ENCODE data around the gene KLF12. TPM values are rescaled to one million over a fixed set of nuclear protein-coding genes. Genes with fewer than 3 reads are reported as not detected.
A peak's percentile ranks its signal among the peaks of the same experiment; 100 is the strongest.

Gene KLF12
- total RNA-seq, 1 experiment from 2014 or later = 8.5 TPM

- TF ChIP-seq, protein P1, sequence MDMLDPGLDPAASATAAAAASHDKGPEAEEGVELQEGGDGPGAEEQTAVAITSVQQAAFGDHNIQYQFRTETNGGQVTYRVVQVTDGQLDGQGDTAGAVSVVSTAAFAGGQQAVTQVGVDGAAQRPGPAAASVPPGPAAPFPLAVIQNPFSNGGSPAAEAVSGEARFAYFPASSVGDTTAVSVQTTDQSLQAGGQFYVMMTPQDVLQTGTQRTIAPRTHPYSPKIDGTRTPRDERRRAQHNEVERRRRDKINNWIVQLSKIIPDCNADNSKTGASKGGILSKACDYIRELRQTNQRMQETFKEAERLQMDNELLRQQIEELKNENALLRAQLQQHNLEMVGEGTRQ (CRISPR knock-in tag; IDR thresholded peaks at IDR 0.05) = peak; percentile 92
- TF ChIP-seq, protein P2, sequence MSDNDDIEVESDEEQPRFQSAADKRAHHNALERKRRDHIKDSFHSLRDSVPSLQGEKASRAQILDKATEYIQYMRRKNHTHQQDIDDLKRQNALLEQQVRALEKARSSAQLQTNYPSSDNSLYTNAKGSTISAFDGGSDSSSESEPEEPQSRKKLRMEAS (CRISPR knock-in tag; IDR thresholded peaks at IDR 0.05) = 0 out of 2 replicates have a peak, but pooled peaks have one; percentile 9
- TF ChIP-seq FOXK1 (CRISPR knock-in tag; IDR thresholded peaks at IDR 0.05) (no peak), ETV6 (CRISPR knock-in tag; IDR thresholded peaks at IDR 0.05) (no peak), ZSCAN18 (CRISPR knock-in tag; IDR thresholded peaks at IDR 0.05) (no peak), HMGXB4 (CRISPR knock-in tag; IDR thresholded peaks at IDR 0.05) (no peak), E2F5 (CRISPR knock-in tag; IDR thresholded peaks at IDR 0.05) (no peak), RORB (CRISPR knock-in tag; IDR thresholded peaks at IDR 0.05) (no peak), ZBTB43 (CRISPR knock-in tag; IDR thresholded peaks at IDR 0.05) (peak; percentile 73; the same call in 1 of the 2 replicates), ATF1 (CRISPR knock-in tag; IDR thresholded peaks at IDR 0.05) (no peak), ZNF263 (CRISPR knock-in tag; IDR thresholded peaks at IDR 0.05; ENCODE audit: low read depth) (no peak), CBFB (CRISPR knock-in tag; IDR thresholded peaks at IDR 0.05; ENCODE audit: low read depth) (no peak), GTF2I (CRISPR knock-in tag; conservative IDR thresholded peaks at IDR 0.05) (no peak), ZNF671 (CRISPR knock-in tag; IDR thresholded peaks at IDR 0.05) (no peak), SMAD3 (CRISPR knock-in tag; IDR thresholded peaks at IDR 0.05; ENCODE audit: borderline replicate concordance) (no peak)
Observed at GRCh38 chr13:74133657-74134201, 475 bp downstream of the KLF12 start (continued).

GRCh38 chr13:74132776-74133656 is 1.2 kb downstream of the KLF12 start:
- Mint-ChIP-seq H3K27ac (peak overlapping the region; percentile 98), H3K4me1 (peaks cover 34% of the 10 kb centered on the region), H3K4me3 (peak overlapping the region; percentile 99), H3K36me3 (no peaks in the 10 kb centered on the region), H3K9me3 (no peaks in the 10 kb centered on the region), H3K27me3 (ENCODE audit: low read depth) (peaks cover 7% of the 10 kb centered on the region; the same call in 1 of the 2 replicates)
- ChIA-PET CTCF (interaction anchor here (0.6 to 2.5 kb wide), 3 partner anchors 116 to 284 kb away, joined by 3 to 17 read pairs (median 4); no protein-coding TSS in a partner anchor), POLR2A (no interaction called here)
- no peak for ATAC-seq
- peak; percentile 38 for DNase-seq (ENCODE audit: low spot score)
- TF ChIP-seq, protein P3, sequence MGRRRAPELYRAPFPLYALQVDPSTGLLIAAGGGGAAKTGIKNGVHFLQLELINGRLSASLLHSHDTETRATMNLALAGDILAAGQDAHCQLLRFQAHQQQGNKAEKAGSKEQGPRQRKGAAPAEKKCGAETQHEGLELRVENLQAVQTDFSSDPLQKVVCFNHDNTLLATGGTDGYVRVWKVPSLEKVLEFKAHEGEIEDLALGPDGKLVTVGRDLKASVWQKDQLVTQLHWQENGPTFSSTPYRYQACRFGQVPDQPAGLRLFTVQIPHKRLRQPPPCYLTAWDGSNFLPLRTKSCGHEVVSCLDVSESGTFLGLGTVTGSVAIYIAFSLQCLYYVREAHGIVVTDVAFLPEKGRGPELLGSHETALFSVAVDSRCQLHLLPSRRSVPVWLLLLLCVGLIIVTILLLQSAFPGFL (CRISPR knock-in tag; IDR thresholded peaks at IDR 0.05; ENCODE audit: borderline replicate concordance) = no peak
- TF ChIP-seq, protein P4, sequence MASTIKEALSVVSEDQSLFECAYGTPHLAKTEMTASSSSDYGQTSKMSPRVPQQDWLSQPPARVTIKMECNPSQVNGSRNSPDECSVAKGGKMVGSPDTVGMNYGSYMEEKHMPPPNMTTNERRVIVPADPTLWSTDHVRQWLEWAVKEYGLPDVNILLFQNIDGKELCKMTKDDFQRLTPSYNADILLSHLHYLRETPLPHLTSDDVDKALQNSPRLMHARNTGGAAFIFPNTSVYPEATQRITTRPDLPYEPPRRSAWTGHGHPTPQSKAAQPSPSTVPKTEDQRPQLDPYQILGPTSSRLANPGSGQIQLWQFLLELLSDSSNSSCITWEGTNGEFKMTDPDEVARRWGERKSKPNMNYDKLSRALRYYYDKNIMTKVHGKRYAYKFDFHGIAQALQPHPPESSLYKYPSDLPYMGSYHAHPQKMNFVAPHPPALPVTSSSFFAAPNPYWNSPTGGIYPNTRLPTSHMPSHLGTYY (CRISPR knock-in tag; IDR thresholded peaks at IDR 0.05) = no peak
- TF ChIP-seq CBFB (CRISPR knock-in tag; IDR thresholded peaks at IDR 0.05; ENCODE audit: low read depth) (no peak), PRDM15 (CRISPR knock-in tag; IDR thresholded peaks at IDR 0.05) (no peak), ZNF423 (CRISPR knock-in tag; IDR thresholded peaks at IDR 0.05) (no peak), CREM (CRISPR knock-in tag; IDR thresholded peaks at IDR 0.05) (no peak), FOXP1 (CRISPR knock-in tag; IDR thresholded peaks at IDR 0.05; ENCODE audit: borderline replicate concordance) (no peak), SMAD3 (CRISPR knock-in tag; IDR thresholded peaks at IDR 0.05; ENCODE audit: borderline replicate concordance) (no peak)

Data from WTC11 (cell line).